ENCODE results near the gene RAB15. TPM values are rescaled to one million over a fixed set of nuclear protein-coding genes. Genes with fewer than 3 reads are reported as not detected.

RAB15 gene
- total RNA-seq, 1 donor from 2014 or later: 16.5 TPM

GRCh38 chr14:65002586-65003210, 30.6 kb upstream of the RAB15 start:
- Mint-ChIP-seq H3K4me1 (peaks cover 25% of the 10 kb centered on the region), H3K27ac (ENCODE audit: unreplicated experiment) (peak overlapping the region; percentile 54), H3K9me3 (no peaks in the 10 kb centered on the region), H3K27me3 (ENCODE audit: low read depth) (no peaks in the 10 kb centered on the region), H3K4me3 (no peak overlapping the region), H3K36me3 (ENCODE audit: low read depth) (peaks cover 5% of the 10 kb centered on the region)
- TF ChIP-seq CTCF (conservative IDR thresholded peaks at IDR 0.05): no peak
- no peak for DNase-seq (ENCODE audit: low read depth, low spot score)

- Mint-ChIP-seq H3K4me3 (no peak overlapping the region), H3K9me3 (no peaks in the 10 kb centered on the region), H3K4me1 (peaks cover 25% of the 10 kb centered on the region), H3K27me3 (ENCODE audit: low read depth) (no peaks in the 10 kb centered on the region), H3K27ac (ENCODE audit: unreplicated experiment) (no peak overlapping the region), H3K36me3 (ENCODE audit: low read depth) (peaks cover 8% of the 10 kb centered on the region)
- no peak for TF ChIP-seq CTCF (conservative IDR thresholded peaks at IDR 0.05)
- no peak for DNase-seq (ENCODE audit: low read depth, low spot score)
Observed at GRCh38 chr14:65001723-65002122, 29.6 kb upstream of the RAB15 start.

GRCh38 chr14:65000898-65001591, 28.9 kb upstream of the RAB15 start:
- TF ChIP-seq CTCF (conservative IDR thresholded peaks at IDR 0.05): no peak
- Mint-ChIP-seq H3K27ac (ENCODE audit: unreplicated experiment) (no peak overlapping the region), H3K27me3 (ENCODE audit: low read depth) (no peaks in the 10 kb centered on the region), H3K4me1 (peaks cover 18% of the 10 kb centered on the region), H3K4me3 (no peak overlapping the region), H3K36me3 (ENCODE audit: low read depth) (peaks cover 8% of the 10 kb centered on the region), H3K9me3 (no peaks in the 10 kb centered on the region)
- no peak for DNase-seq (ENCODE audit: low read depth, low spot score)

- Mint-ChIP-seq H3K4me1 (peaks cover 12% of the 10 kb centered on the region), H3K9me3 (no peaks in the 10 kb centered on the region), H3K4me3 (no peak overlapping the region), H3K36me3 (ENCODE audit: low read depth) (peaks cover 3% of the 10 kb centered on the region), H3K27me3 (ENCODE audit: low read depth) (no peaks in the 10 kb centered on the region), H3K27ac (ENCODE audit: unreplicated experiment) (no peak overlapping the region)
- TF ChIP-seq CTCF (conservative IDR thresholded peaks at IDR 0.05): no peak
- DNase-seq (ENCODE audit: low read depth, low spot score): no peak
Observed at GRCh38 chr14:64998455-64998931, 26.4 kb upstream of the RAB15 start.

GRCh38 chr14:64997108-64997794, 25.1 kb upstream of the RAB15 start:
- H3K27ac Mint-ChIP-seq (ENCODE audit: unreplicated experiment): no peak overlapping the region
- H3K4me3 Mint-ChIP-seq: no peak overlapping the region
- no peak for TF ChIP-seq CTCF (conservative IDR thresholded peaks at IDR 0.05)
- H3K4me1 Mint-ChIP-seq: peaks cover 8% of the 10 kb centered on the region
- no peaks in the 10 kb centered on the region for H3K9me3 Mint-ChIP-seq
- peaks cover 3% of the 10 kb centered on the region for H3K36me3 Mint-ChIP-seq (ENCODE audit: low read depth)
- DNase-seq (ENCODE audit: low read depth, low spot score): no peak
- no peaks in the 10 kb centered on the region for H3K27me3 Mint-ChIP-seq (ENCODE audit: low read depth)

Data from neural crest cell (in vitro differentiated cells).